GM18870 (cell line): ENCODE measurements around the gene MYO1H.
"Not testable (repeated sequence)": the region's sequence is repeated elsewhere in the genome, so short reads cannot be mapped to it uniquely, and the experiment has no call there.

Source experiments
- ATAC-seq: cut with Tn5 transposase; IDR thresholded peaks from one replicate; pipeline ENCODE4 v1.9.1; 2021; ENCODE audit warnings: moderate library complexity; ENCODE audit not compliant: unreplicated experiment

Gene MYO1H

GRCh38 chr12:109394891-109395290 lies 47.2 kb downstream of the MYO1H start:
- ATAC-seq: no peak

GRCh38 chr12:109404841-109405240 lies 57.1 kb downstream of the MYO1H start:
- ATAC-seq: not testable (repeated sequence)

GRCh38 chr12:109406147-109406546 lies 58.4 kb downstream of the MYO1H start:
- not testable (repeated sequence) for ATAC-seq

GRCh38 chr12:109418848-109419480 lies 71.3 kb downstream of the MYO1H start:
- ATAC-seq: no peak

DNA sequence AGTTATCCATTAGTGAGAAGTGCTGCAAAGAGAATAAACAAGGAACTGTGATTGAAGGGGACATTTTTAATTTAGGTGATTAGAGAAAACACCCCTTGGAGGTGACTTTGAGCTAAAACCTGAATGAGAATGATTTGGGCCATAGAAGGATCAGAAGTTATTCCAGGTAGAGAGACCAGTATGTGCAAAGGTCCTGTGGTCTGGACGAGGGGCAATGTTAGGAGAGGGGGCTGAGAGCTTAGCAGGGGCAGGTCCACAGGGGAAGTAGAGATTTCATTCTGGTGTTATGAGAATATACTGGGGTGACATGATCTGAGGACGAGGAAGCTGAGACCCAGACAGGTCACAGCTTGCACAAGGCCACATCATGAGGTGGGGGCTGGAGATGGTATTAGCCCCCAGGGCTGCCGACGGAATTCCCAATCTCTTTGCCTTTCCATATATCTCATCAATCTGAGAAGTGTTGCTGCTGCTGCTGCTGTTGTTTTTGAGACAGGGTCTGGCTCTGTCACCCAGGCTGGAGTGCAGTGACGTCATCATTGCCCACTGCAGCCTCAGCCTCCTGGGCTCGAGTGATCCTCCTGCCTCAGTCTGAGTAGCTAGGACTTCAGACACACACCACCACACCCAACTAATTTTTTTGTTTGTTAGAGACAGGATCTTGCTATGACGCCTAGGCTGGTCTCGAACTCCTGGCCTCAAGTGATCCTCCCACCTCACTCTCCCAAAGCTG lies 73.8 kb downstream of the MYO1H start:
- ATAC-seq: no peak

DNA sequence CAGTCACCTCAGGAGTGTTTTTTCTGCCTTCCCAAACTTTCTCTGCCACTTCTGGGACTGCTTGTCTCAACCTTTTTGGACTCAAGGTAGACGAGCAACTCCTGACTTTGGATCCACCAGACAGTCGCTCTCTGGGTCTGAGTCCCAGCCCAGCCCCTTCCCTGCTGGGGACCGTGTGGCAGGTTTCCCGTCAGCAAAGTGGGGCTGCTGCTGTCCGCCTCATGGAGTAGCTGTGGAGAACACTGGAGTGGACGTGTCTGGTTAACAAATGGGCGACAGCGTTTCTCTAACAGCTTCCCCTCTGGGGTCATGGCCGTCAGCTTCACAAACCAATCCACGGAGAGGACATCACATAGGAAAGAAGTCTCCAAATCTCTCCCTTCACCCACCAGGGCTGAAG lies 74.6 kb downstream of the MYO1H start:
- no peak for ATAC-seq

GRCh38 chr12:109423392-109423791 lies 75.7 kb downstream of the MYO1H start:
- no peak for ATAC-seq

DNA sequence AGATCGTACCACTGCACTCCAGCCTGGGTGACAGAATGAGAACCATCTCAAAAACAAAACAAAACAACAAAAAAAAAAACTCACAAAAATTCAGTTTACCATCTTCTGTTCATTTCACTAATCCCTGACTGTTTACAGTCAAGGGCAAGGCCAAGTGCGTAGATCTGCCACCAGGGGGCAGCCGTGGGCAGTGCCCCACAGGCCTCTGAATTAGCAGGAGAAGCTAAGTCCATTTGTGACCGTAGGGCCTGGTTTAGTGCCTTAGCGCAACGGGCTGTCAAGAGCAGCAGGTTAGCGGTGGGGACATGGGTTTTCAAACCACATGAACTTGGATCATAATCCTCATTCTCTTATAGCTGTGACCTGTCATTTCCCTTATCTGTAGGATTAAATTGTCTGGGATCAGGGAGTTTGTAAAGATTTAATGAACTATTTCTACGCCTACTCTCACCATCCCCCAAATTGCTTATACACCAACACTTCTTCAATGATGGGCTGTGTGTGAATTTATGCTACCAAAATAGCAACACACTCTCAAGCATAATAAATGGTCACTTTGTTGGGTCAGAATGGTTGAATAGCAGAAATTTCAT lies 80.4 kb downstream of the MYO1H start:
- ATAC-seq: no peak

GRCh38 chr12:109428804-109429203 lies 81.1 kb downstream of the MYO1H start:
- not testable (repeated sequence) for ATAC-seq

DNA sequence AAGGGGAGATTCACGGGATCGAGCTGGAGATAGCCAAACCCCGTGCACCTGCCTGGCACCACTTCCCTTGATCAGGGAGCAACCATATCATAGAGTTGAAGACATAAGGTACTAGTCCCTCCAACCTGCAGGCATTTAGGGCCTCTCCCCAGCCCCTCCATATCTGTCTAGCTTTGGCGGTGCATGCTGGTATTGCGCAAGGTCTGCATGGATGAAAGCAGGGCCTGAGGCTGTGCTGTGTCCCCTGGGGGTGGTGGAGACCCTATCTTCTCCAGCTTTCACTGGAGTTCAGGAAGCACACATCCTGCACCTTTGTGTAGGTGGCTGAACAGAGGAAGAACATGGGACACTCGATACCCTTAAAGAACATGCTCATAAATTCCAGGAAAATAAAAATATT lies 82.5 kb downstream of the MYO1H start:
- ATAC-seq: no peak

DNA sequence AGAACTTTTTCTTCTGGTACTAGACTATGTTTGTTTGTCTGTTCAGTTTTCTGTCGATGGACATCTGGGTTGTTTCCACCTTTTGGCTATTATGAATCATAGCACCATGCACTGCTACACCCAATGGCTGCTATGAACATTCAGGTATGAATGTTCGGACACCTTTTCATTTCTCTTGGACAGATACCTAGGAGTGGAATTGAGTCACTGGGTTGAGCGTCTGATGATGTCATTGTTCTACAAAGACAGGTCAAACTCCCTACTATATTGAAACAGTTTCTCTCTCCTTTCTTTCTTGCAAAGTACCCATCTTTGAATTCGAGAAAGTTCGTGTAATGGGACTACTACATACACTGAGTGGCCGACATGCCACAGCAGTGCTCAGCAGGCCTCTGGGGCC lies 84.7 kb downstream of the MYO1H start:
- ATAC-seq: no peak

DNA sequence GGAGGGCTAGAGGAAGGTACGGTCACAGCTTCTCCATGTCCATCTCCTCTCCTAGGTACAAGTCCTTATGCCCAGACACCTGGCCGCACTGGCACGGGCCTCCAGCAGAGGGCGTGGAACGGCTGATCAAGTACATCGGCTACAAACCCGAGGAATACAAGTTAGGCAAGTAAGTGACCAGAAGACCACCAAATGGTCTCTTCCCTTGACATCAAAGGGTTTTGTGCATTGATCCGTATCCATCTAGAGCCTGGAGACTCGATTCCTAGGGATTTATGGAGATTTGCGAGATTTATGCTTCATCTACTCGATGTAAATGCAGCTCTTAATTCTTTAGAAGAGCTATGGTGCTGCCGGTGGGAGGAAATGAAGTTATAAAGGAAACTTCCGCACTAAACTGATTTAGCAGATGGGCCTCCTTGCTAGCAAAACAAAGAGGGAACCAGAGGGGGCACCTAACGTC lies 85.2 kb downstream of the MYO1H start:
- no peak for ATAC-seq

DNA sequence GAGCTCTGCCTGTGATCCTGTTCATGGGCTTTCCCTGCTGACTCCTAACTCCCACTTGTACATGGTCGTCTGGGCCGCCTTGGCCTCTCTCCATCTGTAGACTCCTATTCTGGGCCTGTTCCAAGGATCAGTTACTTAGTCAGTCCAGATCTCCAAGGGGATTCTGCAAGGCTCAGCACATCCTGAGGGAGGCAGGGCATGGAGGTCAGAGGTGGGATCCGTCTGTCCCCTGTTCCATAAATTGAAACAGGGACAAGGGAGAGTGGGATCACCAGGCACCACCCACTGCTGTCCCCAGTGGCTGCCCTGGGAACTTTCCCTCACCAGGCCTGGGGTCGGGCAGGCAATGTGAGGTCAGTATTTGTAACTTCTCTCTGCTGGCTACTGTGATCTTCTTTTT lies 85.9 kb downstream of the MYO1H start:
- no peak for ATAC-seq

- no peak for ATAC-seq
These were observed 86.9 kb downstream of the MYO1H start for GRCh38 chr12:109434582-109434981.

- ATAC-seq: no peak
These were observed 87.9 kb downstream of the MYO1H start for GRCh38 chr12:109435428-109436187.

- ATAC-seq: no peak
These were observed 88.5 kb downstream of the MYO1H start for GRCh38 chr12:109436188-109436560.

DNA sequence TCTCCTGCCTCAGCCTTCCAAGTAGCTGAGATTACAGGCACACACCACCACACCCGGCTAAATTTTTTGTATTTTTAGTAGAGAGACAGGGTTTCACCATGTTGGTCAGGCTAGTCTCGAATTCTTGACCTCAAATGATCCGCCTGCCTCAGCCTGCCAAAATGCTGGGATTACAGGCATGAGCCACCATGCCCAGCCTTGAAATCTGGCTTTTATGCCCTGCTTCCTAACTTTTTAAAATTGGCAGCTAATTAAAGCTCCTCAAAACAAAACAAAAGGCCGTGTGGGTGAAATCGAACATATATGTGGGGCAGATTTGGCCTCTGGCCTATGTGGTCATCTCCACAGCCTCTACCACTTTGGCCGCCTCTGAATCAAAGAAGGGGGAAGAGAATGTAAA lies 91.5 kb downstream of the MYO1H start:
- ATAC-seq: no peak

- ATAC-seq: not testable (repeated sequence)
These were observed 92.3 kb downstream of the MYO1H start for GRCh38 chr12:109439951-109440350.

DNA sequence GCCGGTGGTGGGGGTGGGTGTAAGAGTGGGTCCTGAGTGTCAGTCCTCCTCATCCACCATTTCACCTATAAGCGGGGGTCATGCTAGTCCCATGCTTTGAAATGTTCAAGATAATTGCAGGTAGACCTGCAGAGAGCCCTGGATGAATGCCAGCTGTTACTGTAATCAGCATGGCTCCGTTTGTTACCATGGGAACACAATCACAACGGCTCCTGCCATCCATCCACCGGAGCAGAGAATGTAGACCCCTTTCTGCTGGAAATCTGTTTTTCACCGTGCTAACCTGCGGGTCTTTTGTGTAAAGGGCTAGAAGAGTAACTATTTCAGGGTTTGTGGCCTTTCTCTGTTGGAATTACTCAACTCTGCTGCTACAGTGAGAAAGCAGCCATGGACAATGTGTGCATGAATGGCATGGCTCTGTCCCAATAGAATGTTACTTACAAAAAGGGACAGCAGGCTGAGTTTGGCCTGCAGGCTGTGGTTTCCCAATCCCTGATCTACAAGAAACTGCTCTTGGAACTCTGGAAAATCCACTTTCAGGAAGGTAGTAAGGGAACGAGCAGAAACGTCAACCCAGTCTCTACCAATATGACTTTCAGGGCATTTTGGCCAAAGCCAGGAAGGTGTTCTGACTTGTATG lies 93.3 kb downstream of the MYO1H start:
- no peak for ATAC-seq

DNA sequence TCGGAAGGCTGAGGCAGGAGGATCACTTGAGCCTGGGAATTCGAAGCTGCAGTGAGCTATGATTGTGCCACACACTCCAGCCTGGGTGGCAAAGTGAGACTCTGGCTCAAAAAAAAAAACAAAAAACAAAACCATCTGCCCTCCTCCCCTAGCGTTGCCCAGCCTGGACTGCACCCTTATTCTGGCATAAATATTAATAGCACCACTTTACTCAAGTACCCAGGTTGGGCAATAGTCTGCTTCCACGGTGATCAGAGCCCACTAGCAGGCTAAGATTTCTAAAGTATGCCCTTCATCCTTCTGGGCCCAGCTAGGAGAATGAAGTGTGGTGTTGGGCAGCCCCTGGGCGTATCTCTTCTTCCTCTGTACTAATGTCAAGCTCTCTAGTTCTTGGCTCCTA lies 96.1 kb downstream of the MYO1H start:
- no peak for ATAC-seq

GRCh38 chr12:109444259-109444658 lies 96.6 kb downstream of the MYO1H start:
- no peak for ATAC-seq
